Measurements from ENCODE around the gene PPP1R16B.
"Not testable (repeated sequence)": the region's sequence is repeated elsewhere in the genome, so short reads cannot be mapped to it uniquely, and the experiment has no call there.

PPP1R16B gene

DNA sequence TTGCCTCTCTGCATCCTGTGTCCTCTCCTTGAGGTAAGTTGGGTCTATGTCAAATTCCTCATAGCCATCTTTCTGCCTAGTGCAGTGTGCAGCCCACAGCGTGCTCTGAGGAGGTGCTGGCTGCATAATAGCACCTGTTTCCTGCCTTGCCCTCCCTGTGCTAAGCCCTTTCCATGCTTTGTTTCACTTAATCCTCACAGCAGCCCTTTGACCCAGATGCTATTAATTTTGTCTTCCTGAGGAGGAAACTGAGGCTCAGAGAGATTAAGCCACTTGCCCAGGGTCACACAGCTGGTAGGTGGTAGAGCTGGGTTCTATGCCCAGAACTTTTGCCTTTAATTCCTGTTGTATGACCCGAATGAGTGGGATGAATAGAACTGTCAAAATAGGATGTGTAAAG is 134.2 kb downstream of the PPP1R16B start:
- DNase-seq: no peak

DNA sequence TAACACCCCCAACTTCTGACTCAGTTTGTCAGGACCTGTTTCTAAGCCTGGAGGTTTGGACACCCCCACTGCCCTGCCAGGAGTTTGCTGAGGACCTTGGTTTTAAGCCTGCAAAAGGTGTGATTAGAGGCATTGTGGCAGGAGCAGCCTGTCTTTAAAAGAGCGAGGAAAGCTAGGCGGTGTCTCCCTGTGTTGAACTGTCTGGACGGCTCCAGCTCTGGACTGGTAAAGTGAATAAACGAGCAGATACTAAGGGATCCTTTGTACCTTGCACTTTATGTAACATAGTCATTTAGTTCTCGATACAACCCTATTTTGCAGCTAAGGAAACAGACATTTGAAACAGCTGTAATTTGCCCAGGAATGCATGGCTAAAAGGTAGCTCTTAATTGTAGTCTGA is 135.1 kb downstream of the PPP1R16B start:
- no peak for DNase-seq

GRCh38 chr20:38941726-38942389 is 136.4 kb downstream of the PPP1R16B start:
- no peak for DNase-seq

DNA sequence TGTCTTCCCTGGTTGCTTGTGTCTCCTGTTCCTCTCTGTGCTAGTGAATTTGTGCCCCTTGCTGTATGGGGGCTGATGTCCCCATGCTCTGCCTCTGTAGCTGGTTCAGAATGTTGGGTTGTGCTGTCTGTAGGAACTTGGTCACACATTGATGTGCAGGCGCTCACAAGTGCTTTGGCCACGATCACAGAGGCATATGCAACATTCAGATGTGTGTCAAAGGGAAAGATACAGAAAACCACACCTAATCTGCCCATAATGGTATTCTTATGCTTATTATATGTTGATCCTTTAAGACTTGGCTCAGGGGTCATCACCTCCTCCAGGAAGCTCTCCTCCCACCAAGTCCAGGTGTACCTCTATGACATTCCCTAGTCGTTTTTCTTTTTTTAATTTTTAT is 139.5 kb downstream of the PPP1R16B start:
- no peak for DNase-seq

DNA sequence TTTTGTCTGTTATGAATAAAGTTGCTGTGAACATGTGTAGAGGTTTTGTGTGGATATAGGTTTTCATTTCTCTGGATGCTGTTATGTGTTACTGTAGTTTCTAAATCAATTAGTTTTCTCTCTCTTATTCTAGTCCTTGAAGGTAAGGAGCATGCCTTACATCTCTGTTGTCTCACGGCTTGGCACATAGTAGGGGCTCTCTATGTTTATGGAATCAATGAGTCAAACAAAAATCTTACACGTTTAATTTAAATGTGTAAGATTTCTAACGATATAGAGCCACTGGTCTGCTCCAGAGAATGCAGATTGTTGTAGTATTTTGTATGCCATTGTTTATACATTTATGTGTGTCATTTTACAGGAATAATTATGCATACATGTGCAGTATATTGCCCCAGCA is 141.3 kb downstream of the PPP1R16B start:
- DNase-seq: no peak

DNA sequence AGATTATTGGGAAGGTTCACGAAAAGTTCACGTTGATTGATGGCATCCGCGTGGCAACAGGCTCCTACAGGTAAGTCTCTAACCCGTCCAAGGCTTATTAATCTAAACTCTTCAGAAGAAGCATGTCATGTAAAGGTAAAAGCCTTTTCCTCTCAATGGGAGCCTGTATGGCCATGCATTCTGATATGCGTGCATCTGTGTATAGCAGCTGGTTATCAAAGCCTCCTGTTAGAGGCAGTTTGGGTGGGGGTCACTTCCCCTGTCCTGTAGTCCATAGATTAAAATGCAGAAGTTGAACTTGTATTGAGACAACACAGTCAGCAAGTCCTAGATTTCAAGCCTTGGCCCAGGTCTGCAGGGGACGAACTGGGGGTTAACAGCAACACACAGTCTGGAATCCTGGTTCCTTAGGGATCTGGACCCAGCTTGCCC is 142.4 kb downstream of the PPP1R16B start:
- DNase-seq: no peak

- DNase-seq: no peak
Measured at GRCh38 chr20:38950254-38950653, 144.8 kb downstream of the PPP1R16B start.

DNA sequence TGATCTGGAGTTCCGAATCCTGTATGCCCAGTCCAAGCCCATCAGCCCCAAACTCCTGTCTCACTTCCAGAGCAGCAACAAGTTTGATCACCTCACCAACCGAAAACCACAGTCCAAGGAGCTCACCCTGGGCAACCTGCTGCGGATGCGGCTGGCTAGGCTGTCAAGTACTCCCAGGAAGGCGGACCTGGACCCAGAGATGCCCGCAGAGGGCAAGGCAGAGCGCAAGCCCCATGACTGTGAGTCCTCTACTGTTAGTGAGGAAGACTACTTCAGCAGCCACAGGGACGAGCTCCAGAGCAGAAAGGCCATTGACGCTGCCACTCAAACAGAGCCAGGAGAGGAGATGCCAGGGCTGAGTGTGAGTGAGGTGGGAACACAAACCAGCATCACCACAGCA is 146.1 kb downstream of the PPP1R16B start:
- no peak for DNase-seq

- DNase-seq: no peak
Measured at GRCh38 chr20:38952153-38952552, 146.7 kb downstream of the PPP1R16B start.

DNA sequence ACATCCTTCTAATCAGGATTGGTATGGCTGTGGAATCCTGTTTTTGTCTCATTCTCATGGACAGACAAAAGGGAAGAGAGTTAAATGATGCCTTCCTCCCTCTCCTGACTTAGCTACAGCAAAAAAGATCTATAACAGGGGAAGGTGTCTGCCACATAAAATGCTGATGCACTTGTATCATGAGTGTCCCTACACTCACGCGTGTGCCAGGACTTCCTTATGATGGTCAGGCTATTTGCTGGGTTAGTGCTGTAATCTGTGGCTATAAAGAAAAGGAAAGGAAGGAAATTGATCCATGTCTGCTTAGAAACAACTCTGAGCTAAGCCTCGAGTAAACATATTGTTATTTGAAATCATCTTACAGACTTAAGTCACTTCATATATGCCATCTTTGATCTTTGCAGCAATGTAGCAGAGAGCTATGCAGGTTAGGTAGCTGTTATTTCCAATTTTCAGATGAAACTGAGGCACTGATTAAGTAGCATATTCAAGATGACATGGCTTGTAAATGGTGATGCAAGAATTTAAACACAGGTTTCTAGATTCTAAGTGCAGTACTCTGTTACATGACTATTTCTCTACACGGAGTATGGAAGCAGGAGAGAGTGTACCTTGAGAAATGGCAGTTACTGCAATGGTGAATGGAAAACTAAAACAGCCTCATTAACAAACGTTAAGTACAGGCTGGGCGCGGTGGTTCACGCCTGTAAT is 148.3 kb downstream of the PPP1R16B start:
- no peak for DNase-seq

- no peak for DNase-seq
Measured at GRCh38 chr20:38957235-38957876, 151.9 kb downstream of the PPP1R16B start.

DNA sequence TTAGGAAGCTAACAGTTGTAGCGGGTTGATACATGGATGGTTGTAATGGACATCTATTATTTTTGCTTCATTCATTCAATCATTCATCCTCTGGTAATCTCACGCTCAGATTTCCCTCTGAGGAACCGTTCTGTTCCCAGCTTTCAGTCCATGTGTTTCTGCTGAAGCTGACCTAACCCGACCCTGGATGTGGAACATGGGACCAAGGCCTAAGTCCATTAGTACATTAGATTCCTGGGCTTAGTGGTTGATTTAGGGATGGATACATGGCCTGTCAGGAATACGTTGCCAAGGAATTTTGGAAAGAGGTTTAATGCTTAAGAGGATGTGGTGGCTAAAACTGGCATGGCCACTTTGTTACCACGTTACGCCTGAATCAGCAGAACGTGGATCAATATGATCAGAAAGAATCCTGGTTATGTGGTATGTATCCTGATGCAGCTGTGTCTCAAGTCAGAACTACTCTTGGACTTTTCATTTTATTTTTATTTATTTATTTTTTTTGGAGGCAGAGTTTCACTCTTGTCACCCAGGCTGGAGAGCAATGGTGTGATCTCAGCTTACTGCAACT is 152.5 kb downstream of the PPP1R16B start:
- DNase-seq: no peak

DNA sequence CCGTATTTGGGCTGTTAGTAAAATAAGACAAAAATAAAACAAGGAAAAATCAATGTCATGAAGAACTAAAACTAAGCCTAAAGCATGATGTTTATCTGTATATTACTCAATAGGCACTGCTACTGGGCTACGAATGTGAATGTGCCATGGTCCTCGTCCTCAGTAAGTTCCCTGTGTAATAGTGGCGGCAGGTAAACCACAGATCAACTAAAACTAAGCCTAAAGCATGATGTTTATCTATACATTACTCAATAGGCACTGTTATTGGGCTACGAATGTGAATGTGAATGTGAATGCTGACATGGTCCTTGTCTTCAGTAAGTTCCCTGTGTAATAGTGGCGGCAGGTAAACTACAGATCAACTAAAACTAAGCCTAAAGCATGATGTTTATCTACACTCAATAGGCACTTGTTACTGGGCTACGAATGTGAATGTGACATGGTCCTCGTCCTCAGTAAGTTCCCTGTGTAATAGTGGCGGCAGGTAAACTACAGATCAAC is 154.7 kb downstream of the PPP1R16B start:
- DNase-seq: not testable (repeated sequence)

GRCh38 chr20:38961530-38962043 is 156.1 kb downstream of the PPP1R16B start:
- no peak for DNase-seq

- DNase-seq: peak; percentile 98
Measured at GRCh38 chr20:38962044-38962927, 156.8 kb downstream of the PPP1R16B start, which contains the start of gene DHX35. TSS of gene DHX35 (plus strand) at chr20:38962344. CDS start at chr20:38962368, 24 bp downstream.

- no peak for DNase-seq
Measured at GRCh38 chr20:38962928-38963401, 157.5 kb downstream of the PPP1R16B start.

GRCh38 chr20:38963745-38964144 is 158.2 kb downstream of the PPP1R16B start:
- no peak for DNase-seq

DNA sequence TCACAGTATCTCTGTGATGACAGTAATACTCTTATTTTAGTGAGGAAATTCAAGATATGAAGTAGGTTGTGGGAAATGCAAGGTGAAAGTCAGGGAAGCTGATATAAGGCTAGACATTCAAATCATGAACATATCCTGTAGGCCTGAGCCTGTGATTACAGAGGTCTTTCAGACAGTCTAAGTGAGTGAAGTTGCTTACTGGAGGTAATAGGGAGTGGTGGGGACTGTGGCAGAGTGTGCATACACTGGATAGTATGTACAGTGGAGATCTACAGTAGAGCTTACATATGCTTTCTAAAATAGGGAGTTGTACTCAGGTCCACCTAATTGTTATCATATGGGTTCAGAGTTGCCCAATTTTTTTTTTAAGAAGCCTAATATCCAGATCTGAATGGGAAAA is 159.8 kb downstream of the PPP1R16B start:
- no peak for DNase-seq

DNA sequence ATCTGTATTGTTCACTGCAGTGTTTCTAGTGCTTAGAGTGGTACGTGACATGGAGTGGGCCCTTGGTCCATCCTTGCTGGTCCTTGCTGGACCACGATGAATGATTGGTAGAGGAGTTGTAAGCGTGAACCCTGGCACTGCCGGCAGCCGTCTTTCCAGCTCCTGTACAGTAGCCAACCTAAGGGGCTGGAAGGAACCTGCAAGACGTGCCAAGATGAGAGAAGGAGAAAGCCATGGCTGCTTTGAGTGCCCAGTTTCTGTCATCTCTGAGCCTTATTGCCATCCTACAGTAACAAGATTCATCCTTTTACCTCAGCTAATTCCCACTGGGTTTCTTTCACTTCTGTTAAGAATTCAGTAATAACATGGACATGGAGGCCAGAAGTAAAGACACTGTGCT is 162.6 kb downstream of the PPP1R16B start:
- DNase-seq: no peak

DNA sequence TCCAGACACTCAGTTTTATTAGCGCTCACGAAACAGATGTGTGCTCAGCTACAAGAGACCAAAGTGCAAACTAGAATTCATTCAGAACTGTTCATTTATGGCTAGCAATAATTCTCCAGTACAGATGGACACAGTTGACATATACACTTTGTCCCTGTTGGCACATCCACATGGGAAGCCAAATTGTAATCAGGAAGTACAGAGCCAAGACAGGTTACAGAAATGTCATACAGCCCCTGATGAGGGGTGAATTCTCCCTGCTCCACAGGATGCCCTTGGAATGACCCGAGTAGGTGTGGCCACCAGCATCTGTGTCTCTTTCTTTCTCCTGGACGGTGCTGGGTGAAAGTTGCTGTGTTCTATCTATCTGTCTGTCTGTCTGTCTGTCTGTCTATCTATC is 164.2 kb downstream of the PPP1R16B start:
- DNase-seq: no peak

DNA sequence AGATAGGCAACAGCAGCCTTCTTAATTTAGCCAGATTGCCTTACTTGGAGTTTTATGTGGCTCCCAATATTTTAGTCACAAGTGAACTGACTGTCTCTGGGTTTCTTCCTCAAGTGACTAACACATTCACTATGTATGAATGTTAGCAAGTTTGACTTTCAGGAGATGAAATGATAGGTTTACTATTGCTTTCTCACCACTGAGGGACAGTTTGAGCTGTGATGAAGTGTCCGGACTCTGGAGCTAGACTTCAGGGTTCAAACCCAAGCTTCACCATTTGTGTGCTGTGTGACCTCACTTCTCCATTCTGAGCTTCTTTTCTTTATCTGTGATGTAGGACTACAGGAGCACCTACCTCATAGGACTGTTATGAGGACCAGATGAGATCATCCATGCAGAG is 164.8 kb downstream of the PPP1R16B start:
- DNase-seq: no peak
